HCT116 (cell line): Measurements from ENCODE around the gene CTTN. TPM values are rescaled to one million over a fixed set of nuclear protein-coding genes. Genes with fewer than 3 reads are reported as not detected.

Source experiments
- ATAC-seq: fragments of 200-7000 bp; cut with Tn5 transposase; 2 replicates; pipeline ENCODE4 v1.9.1; 2020; ENCODE audit warnings: mild to moderate bottlenecking, moderate library complexity
- BruUV-seq: library from RNA; stranded (reverse); fragments of 400-500 nt; replicated peaks from 2 replicates; lab custom pipeline; 2021; lab: Mats Ljungman, UMichigan
- CTCF ChIA-PET: fragments of 300-600 bp; sonication (Branson Sonifier 250); formaldehyde crosslinking; loops from one replicate; lab custom pipeline; 2021; ENCODE audit warnings: antibody characterized with exemption; lab: Charles Lee
- POLR2A ChIA-PET: fragments of 300-600, 350-600 bp; sonication (Branson Sonifier 250); formaldehyde crosslinking; loops from one replicate; lab custom pipeline; 2021; ENCODE audit warnings: antibody characterized with exemption; lab: Charles Lee
- RAD21 ChIA-PET, 2 experiments: fragments of 300-600 bp; sonication (Branson Sonifier 250); formaldehyde crosslinking; loops; one replicate each; lab custom pipeline; 2023; ENCODE audit warnings: low total read pairs in 2 of 2; ENCODE audit not compliant: uncharacterized antibody in 2 of 2, unreplicated experiment in 2 of 2, low non-redundant PET in 1 of 2; lab: Charles Lee
- DNase-seq: peaks from one replicate; pipeline ENCODE4 v3.0.0-alpha.2; 2010; ENCODE audit warnings: low read depth, low spot score
- H2AFZ ChIP-seq: fragments of 200-600 bp; shearing (Covaris generic), sonication (generic); 2 replicates; pipeline ENCODE4 v1.6.1; 2017; ENCODE audit warnings: low read depth, mixed run types, mixed read lengths, antibody characterized with exemption, low read length; ENCODE audit not compliant: poor library complexity, severe bottlenecking
- H3K27ac ChIP-seq: 2 replicates; pipeline ENCODE4 v1.5.1; 2012; ENCODE audit warnings: low read depth, low read length
- H3K27me3 ChIP-seq: fragments of 200-600 bp; sonication (generic); 2 replicates; pipeline ENCODE4 v1.6.1; 2016; ENCODE audit warnings: mixed run types, low read length, mixed read lengths; ENCODE audit not compliant: insufficient read depth
- H3K36me3 ChIP-seq, 2 experiments: fragments of 200-500 bp in 1 of 2; fragments of 200-600 bp in 1 of 2; sonication (Bioruptor generic) in 1 of 2; sonication (generic) in 1 of 2; 2 replicates each; pipeline versions ENCODE4 v1.5.1 to v1.6.1; 2014 to 2016; ENCODE audit warnings: low read length in 2 of 2, inconsistent platforms in 1 of 2, mixed read lengths in 1 of 2, mixed run types in 1 of 2; ENCODE audit not compliant: insufficient read depth in 2 of 2, control insufficient read depth in 1 of 2
- H3K4me1 ChIP-seq, 2 experiments: fragments of 200-600 bp in 1 of 2; sonication (generic) in 1 of 2; 2 replicates each; pipeline versions ENCODE4 v1.5.1 to v1.6.1; 2012 to 2017; ENCODE audit warnings: low read length in 2 of 2, inconsistent platforms in 1 of 2, mild to moderate bottlenecking in 1 of 2, mixed read lengths in 1 of 2, mixed run types in 1 of 2, moderate library complexity in 1 of 2; ENCODE audit not compliant: insufficient read depth in 2 of 2, control insufficient read depth in 1 of 2
- H3K4me2 ChIP-seq: fragments of 200-600 bp; sonication (generic); 2 replicates; pipeline ENCODE4 v1.6.1; 2017; ENCODE audit warnings: mixed run types, low read length, mixed read lengths
- H3K4me3 ChIP-seq, 2 experiments: fragments of 200-600 bp in 1 of 2; sonication (generic) in 1 of 2; replicated peaks in 1 of 2; 2 replicates each; pipeline ENCODE4 v1.5.1; 2011 to 2016; ENCODE audit warnings: low read length in 2 of 2, control low read depth in 1 of 2, low read depth in 1 of 2, mild to moderate bottlenecking in 1 of 2, mixed read lengths in 1 of 2, mixed run types in 1 of 2
- H3K79me2 ChIP-seq: fragments of 200-600 bp; sonication (generic); 2 replicates; pipeline ENCODE4 v1.6.1; 2017; ENCODE audit warnings: mild to moderate bottlenecking, mixed run types, low read length, moderate library complexity, mixed read lengths; ENCODE audit not compliant: insufficient read depth
- H3K9ac ChIP-seq: fragments of 200-600 bp; sonication (generic); 2 replicates; pipeline ENCODE4 v1.6.1; 2016; ENCODE audit warnings: low read length, mixed read lengths
- H3K9me2 ChIP-seq: fragments of 200-600 bp; sonication (generic), shearing (Covaris generic); 2 replicates; pipeline ENCODE4 v1.6.1; 2017; ENCODE audit warnings: mixed run types, mild to moderate bottlenecking, moderate library complexity; ENCODE audit not compliant: insufficient read depth
- H3K9me3 ChIP-seq, 2 experiments: fragments of 200-500 bp in 1 of 2; fragments of 200-600 bp in 1 of 2; sonication (Bioruptor generic) in 1 of 2; sonication (generic) in 1 of 2; 2 replicates each; pipeline ENCODE4 v1.6.1; 2014 to 2017; ENCODE audit warnings: low read length in 2 of 2, mixed read lengths in 2 of 2, inconsistent platforms in 1 of 2, low read depth in 1 of 2, mild to moderate bottlenecking in 1 of 2, mixed run types in 1 of 2, moderate library complexity in 1 of 2; ENCODE audit not compliant: control insufficient read depth in 1 of 2, insufficient read depth in 1 of 2
- H4K20me1 ChIP-seq: fragments of 200-600 bp; sonication (generic), shearing (Covaris generic); 2 replicates; pipeline ENCODE4 v1.6.1; 2017; ENCODE audit warnings: mixed run types, mild to moderate bottlenecking, moderate library complexity; ENCODE audit not compliant: insufficient read depth
- CBX3 ChIP-seq: IDR thresholded peaks from 2 replicates; pipeline ENCODE4 v1.6.1; 2012; ENCODE audit warnings: low read depth
- FOSL1 ChIP-seq: IDR thresholded peaks from 2 replicates; pipeline ENCODE4 v1.6.1; 2012; ENCODE audit warnings: low read depth
- JUND ChIP-seq: IDR thresholded peaks from 2 replicates; pipeline ENCODE4 v1.6.1; 2012
- MAX ChIP-seq: IDR thresholded peaks from 2 replicates; pipeline ENCODE4 v1.6.1; 2012
- POLR2AphosphoS5 ChIP-seq: IDR thresholded peaks from 2 replicates; pipeline ENCODE4 v1.6.1; 2011; ENCODE audit warnings: mild to moderate bottlenecking, low read depth, low read length, moderate library complexity
- REST ChIP-seq: IDR thresholded peaks from 2 replicates; pipeline ENCODE4 v1.6.1; 2012; ENCODE audit warnings: low read depth
- SIN3A ChIP-seq: IDR thresholded peaks from 2 replicates; pipeline ENCODE4 v1.6.1; 2012; ENCODE audit warnings: low read depth
- SP1 ChIP-seq: IDR thresholded peaks from 2 replicates; pipeline ENCODE4 v1.6.1; 2012; ENCODE audit warnings: low read depth
- ZFX ChIP-seq: fragments of 450-650 bp; IDR thresholded peaks from 2 replicates; pipeline ENCODE4 v1.6.1; 2017
- intact Hi-C: fragments of 100-400 bp; cut with micrococcal nuclease; formaldehyde crosslinking; loops from 2 replicates; pipeline ENCODE4 v1.10.0; 2022
- total RNA-seq: library from RNA; stranded (reverse); gene quantifications from one replicate; pipeline ENCODE4 v1.2.1, GENCODE V29; 2021; ENCODE audit not compliant: unreplicated experiment

Gene CTTN
- total RNA-seq, 1 experiment from 2014 or later: 249 TPM

GRCh38 chr11:70399681-70400112 lies 1.4 kb downstream of the CTTN start:
- H2AFZ ChIP-seq: no peak overlapping the region
- H3K36me3 ChIP-seq: peaks cover 2 to 10% of the 10 kb centered on the region in 2 experiments; a peak in 2 of 4 replicates
- H3K9me3 ChIP-seq: no peaks in the 10 kb centered on the region
- POLR2A ChIA-PET: interaction anchor here (0.6 kb wide), 1 partner anchor 482 kb away, joined by 6 read pairs; no protein-coding TSS in a partner anchor
- TF ChIP-seq POLR2AphosphoS5 (peak; percentile 69), FOSL1 (peak; percentile 89), MAX (peak; percentile 94), REST (no peak), JUND (peak; percentile 87), CBX3 (no peak), SIN3A (peak; percentile 83), SP1 (peak; percentile 75), ZFX (peak; percentile 44)
- peaks cover 98% of the 10 kb centered on the region for H3K79me2 ChIP-seq
- ATAC-seq: peak; percentile 74
- DNase-seq: peak; percentile 87
- intact Hi-C loops: no loop called here
- H3K9ac ChIP-seq: peak overlapping the region; percentile 96
- H3K4me1 ChIP-seq: peaks cover 16 to 39% of the 10 kb centered on the region in 2 experiments
- BruUV-seq: no TSS peak
- CTCF ChIA-PET: no interaction called here
- RAD21 ChIA-PET: no interaction called here
- no peaks in the 10 kb centered on the region for H3K9me2 ChIP-seq
- peaks cover 13% of the 10 kb centered on the region; the same call in 1 of the 2 replicates for H4K20me1 ChIP-seq
- no peaks in the 10 kb centered on the region for H3K27me3 ChIP-seq
- H3K4me2 ChIP-seq: peak overlapping the region; percentile 97
- H3K4me3 ChIP-seq: peak overlapping the region; percentile 78 to 100
- peak overlapping the region; percentile 90 for H3K27ac ChIP-seq
